22Rv1 (cell line): ENCODE data around the gene MYOCD.

ENCODE experiments used
- CTCF ChIP-seq: fragments of 450-650 bp; IDR thresholded peaks from 2 replicates; pipeline ENCODE4 v1.5.1; 2017; ENCODE audit warnings: mild to moderate bottlenecking
- ZFX ChIP-seq: fragments of 450-650 bp; IDR thresholded peaks from 2 replicates; pipeline ENCODE4 v1.6.1; 2017; ENCODE audit warnings: antibody characterized with exemption, borderline replicate concordance

- no peak for TF ChIP-seq CTCF
- TF ChIP-seq ZFX = no peak
Measured at GRCh38 chr17:12664252-12664651, 1.4 kb upstream of the MYOCD start.
